Tibial artery (tissue), 4 donors: ENCODE data around the gene CPN1.

Experiments used
- DNase-seq, 2 donors: peaks; one replicate each; pipeline ENCODE4 v3.0.0-alpha.2; 2019
- H3K27ac ChIP-seq, 2 donors: fragments of 200-600 bp; sonication (generic) in 1 of 2; 1 replicate in 1 of 2; 2 replicates in 1 of 2; pipeline ENCODE4 v1.5.1; 2018 to 2019; ENCODE audit warnings: mild to moderate bottlenecking in 1 of 2
- H3K27me3 ChIP-seq, 2 donors: fragments of 200-600 bp; sonication (generic) in 1 of 2; one replicate each; pipeline versions ENCODE4 v1.5.1 to v1.6.0; 2016 to 2019
- H3K36me3 ChIP-seq, 3 donors: fragments of 200-600 bp; sonication (generic) in 2 of 3; one replicate each; pipeline ENCODE4 v1.5.1; 2016 to 2019; ENCODE audit warnings: mild to moderate bottlenecking in 2 of 3
- H3K4me1 ChIP-seq, 4 donors: fragments of 200-600 bp; sonication (generic) in 2 of 4; 1 replicate in 3 of 4; 2 replicates in 1 of 4; pipeline ENCODE4 v1.5.1; 2016 to 2019
- H3K4me3 ChIP-seq, 2 donors: fragments of 200-600 bp; sonication (generic) in 1 of 2; 1 replicate in 1 of 2; 2 replicates in 1 of 2; pipeline ENCODE4 v1.5.1; 2018 to 2019; ENCODE audit warnings: mild to moderate bottlenecking in 2 of 2
- H3K9me3 ChIP-seq, 3 donors: fragments of 200-600 bp; sonication (generic) in 1 of 3; one replicate each; pipeline ENCODE4 v1.5.1; 2016 to 2019
- intact Hi-C: fragments of 100-400 bp; cut with DNase I; formaldehyde crosslinking; loops from one replicate; pipeline ENCODE4 v1.15.0; 2023; ENCODE audit warnings: low total_unique reads
- TF ChIP-seq, protein P1 (sequence below), 2 experiments: fragments of 200-600 bp in 1 of 2; fragments of 450-650 bp in 1 of 2; IDR thresholded peaks; one replicate each; pipeline ENCODE4 v1.5.1; 2017 to 2019; ENCODE audit warnings: antibody characterized with exemption in 2 of 2, mild to moderate bottlenecking in 1 of 2, moderate library complexity in 1 of 2

The CPN1 gene

DNA sequence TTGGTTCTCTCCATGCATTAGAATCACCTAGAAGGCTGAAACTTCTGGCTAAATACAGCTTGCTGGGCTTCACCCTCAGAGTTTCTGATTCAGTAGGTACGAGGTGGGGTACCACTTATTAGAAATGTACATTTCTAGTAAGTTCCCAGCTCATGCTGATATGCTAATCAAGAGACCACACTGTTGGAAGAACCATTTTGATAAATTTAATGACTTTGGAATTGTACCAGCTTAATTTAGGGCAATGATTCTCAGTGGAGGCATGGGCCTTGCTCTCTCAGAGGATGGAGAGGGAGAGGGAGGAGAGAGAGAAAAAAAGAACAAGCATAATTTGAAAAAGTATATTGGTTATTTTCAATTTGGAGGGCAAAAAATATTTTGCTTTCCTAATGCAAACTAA is 20.3 kb downstream of the CPN1 start:
- Histone ChIP-seq H3K4me1 (no peaks in the 10 kb centered on the region), H3K36me3 (no peaks in the 10 kb centered on the region), H3K9me3 (peaks cover 0 to 7% (median 0%) of the 10 kb centered on the region in 3 donors), H3K27ac (no peak overlapping the region), H3K4me3 (no peak overlapping the region), H3K27me3 (peaks cover 0 to 5% of the 10 kb centered on the region in 2 donors)
- intact Hi-C loops, result no loop called here
- no peak for DNase-seq
- TF ChIP-seq, protein P1, sequence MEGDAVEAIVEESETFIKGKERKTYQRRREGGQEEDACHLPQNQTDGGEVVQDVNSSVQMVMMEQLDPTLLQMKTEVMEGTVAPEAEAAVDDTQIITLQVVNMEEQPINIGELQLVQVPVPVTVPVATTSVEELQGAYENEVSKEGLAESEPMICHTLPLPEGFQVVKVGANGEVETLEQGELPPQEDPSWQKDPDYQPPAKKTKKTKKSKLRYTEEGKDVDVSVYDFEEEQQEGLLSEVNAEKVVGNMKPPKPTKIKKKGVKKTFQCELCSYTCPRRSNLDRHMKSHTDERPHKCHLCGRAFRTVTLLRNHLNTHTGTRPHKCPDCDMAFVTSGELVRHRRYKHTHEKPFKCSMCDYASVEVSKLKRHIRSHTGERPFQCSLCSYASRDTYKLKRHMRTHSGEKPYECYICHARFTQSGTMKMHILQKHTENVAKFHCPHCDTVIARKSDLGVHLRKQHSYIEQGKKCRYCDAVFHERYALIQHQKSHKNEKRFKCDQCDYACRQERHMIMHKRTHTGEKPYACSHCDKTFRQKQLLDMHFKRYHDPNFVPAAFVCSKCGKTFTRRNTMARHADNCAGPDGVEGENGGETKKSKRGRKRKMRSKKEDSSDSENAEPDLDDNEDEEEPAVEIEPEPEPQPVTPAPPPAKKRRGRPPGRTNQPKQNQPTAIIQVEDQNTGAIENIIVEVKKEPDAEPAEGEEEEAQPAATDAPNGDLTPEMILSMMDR (IDR thresholded peaks at IDR 0.05), result no peak

DNA sequence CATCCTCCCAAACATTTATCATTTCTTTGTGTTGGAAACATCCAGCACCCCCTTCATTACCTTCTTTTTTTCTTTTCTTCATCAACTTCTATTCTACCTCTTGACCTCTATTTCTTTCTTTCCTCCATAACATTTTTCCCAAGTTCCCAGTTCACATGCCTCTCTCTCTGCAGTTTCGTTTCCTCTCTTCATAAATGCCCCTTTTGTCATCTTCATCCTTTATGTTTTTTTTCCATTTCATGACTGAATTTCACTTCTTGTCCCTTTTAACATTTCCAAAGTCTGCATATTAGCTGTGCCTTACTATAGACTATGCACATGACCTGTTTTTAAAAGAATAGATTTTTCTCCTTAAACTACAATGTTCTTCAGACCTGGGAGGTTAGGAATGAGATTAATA is 23.7 kb downstream of the CPN1 start:
- Histone ChIP-seq H3K27ac (no peak overlapping the region), H3K36me3 (no peaks in the 10 kb centered on the region), H3K4me3 (no peak overlapping the region), H3K27me3 (peaks cover 0 to 4% of the 10 kb centered on the region in 2 donors), H3K9me3 (peaks cover 0 to 7% (median 6%) of the 10 kb centered on the region in 3 donors), H3K4me1 (no peaks in the 10 kb centered on the region)
- intact Hi-C loops, result no loop called here
- DNase-seq, result no peak
- TF ChIP-seq, protein P1 (IDR thresholded peaks at IDR 0.05), result no peak

DNA sequence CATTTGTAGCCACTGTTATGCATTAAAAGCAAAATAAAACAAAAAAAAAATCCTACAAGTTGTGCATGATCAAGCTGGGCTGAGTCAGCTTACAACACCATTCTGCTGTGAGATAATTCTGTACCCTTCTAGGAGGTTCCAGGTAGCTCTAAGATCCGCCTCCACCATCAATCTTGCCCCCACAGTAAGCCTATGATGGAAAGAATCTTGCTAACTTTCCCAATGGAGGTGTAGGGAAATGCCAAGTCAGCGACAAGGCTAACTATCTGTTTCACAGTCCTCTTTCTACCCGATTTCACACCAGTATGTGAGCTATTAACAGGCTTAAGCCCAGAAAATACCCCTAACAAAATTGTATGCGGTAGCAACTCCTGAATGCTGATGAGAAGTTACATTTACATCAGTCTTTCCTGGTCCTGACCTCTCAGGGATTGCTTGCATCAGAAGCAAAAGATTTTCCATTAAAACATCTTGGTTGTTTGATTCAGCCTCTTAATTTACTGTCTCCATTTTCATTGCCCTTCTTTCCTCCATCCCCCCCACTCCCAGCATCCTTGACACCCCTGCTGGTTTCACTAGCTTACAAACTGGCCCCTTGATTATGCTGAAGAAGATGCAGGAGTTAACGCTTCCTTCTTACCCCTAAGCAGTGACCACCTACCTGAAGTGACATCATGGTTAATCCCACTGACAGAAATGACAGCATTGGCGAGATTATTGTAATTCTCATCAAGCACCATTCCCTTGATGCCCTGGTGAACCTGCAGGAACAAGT is 27.8 kb downstream of the CPN1 start:
- TF ChIP-seq, protein P1 (IDR thresholded peaks at IDR 0.05), result no peak
- Histone ChIP-seq H3K27me3 (peaks cover 0 to 4% of the 10 kb centered on the region in 2 donors), H3K27ac (no peak overlapping the region), H3K4me1 (no peaks in the 10 kb centered on the region), H3K4me3 (no peak overlapping the region), H3K9me3 (peaks cover 0 to 6% (median 6%) of the 10 kb centered on the region in 3 donors), H3K36me3 (no peaks in the 10 kb centered on the region)
- intact Hi-C loops, result no loop called here
- no peak for DNase-seq

DNA sequence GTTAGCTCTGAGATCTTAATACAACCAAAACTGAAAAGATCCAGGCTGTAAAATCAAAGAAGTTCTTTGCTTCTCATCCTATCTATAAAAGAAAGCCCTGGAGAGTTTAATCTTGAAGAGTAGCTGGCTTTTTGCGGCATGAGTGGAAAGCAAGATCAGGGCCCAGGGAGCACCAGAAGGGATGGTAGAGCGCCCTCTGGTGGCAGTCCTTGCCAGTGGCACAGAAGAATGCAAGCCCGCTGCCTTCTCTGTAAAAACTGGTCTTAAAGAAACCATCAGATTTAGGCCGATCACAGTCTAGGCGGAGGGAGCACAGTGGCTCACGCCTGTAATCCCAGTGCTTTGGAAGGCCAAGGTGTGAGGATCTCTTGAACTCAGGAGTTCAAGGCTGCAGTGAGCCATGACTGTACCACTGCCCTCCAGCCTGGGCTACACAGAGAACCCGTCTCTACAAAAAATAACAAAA is 35.6 kb downstream of the CPN1 start:
- Histone ChIP-seq H3K36me3 (no peaks in the 10 kb centered on the region), H3K4me1 (no peaks in the 10 kb centered on the region), H3K9me3 (no peaks in the 10 kb centered on the region), H3K27me3 (no peaks in the 10 kb centered on the region), H3K4me3 (no peak overlapping the region), H3K27ac (no peak overlapping the region)
- peak; percentile 86 to 87 for DNase-seq
- intact Hi-C loops, result loop anchor here (2.0 kb wide), 1 partner anchor 199 kb away; no protein-coding TSS in a partner anchor
- TF ChIP-seq, protein P1 (IDR thresholded peaks at IDR 0.05), result peak; percentile 88 to 96

DNA sequence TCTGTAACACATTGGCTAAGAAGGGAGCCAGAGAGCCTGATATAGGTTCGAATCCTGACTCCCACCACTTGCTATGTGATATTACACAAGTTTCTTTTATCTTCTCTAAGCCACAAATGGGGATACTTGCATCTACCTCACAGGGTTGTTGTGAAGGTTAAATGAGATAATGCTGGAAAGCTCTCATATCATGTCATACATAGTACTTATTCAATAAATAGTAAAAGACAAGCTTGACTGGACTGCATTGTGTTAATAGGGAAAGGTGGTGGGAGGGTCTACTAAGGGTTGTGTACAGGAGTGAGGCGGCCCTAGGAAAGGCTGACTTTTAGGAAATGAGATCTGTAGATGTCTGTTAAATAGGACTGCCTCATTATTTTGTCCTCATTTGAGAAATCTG is 36.1 kb downstream of the CPN1 start:
- H3K4me3 ChIP-seq, result no peak overlapping the region
- TF ChIP-seq, protein P1 (IDR thresholded peaks at IDR 0.05), result no peak
- no peak for DNase-seq
- H3K27me3 ChIP-seq, result no peaks in the 10 kb centered on the region
- H3K36me3 ChIP-seq, result no peaks in the 10 kb centered on the region
- H3K27ac ChIP-seq, result no peak overlapping the region
- no peaks in the 10 kb centered on the region for H3K4me1 ChIP-seq
- H3K9me3 ChIP-seq, result no peaks in the 10 kb centered on the region
- intact Hi-C loops, result no loop called here
